Nucleus accumbens (tissue), 56 donors: ENCODE measurements around the gene PLIN5.
"Not testable (repeated sequence)": the region's sequence is repeated elsewhere in the genome, so short reads cannot be mapped to it uniquely, and the experiment has no call there.

Experiments used
- DNase-seq, 56 donors: peaks; one replicate each; lab custom pipeline; 2025; lab: John Stamatoyannopoulos, UW

The PLIN5 gene

GRCh38 chr19:4570402-4570801 is 35.4 kb upstream of the PLIN5 start:
- DNase-seq, result no peak

GRCh38 chr19:4568886-4569285 is 33.9 kb upstream of the PLIN5 start:
- DNase-seq, result no peak

- DNase-seq, result peak in 7 of 56 donors; percentile 3 to 54 (median 16)
Measured at GRCh38 chr19:4567584-4568071, 32.6 kb upstream of the PLIN5 start.

- no peak for DNase-seq
Measured at GRCh38 chr19:4566402-4567051, 31.5 kb upstream of the PLIN5 start.

GRCh38 chr19:4563562-4563961 is 28.5 kb upstream of the PLIN5 start:
- not testable (repeated sequence) for DNase-seq

GRCh38 chr19:4562085-4562484 is 27.1 kb upstream of the PLIN5 start:
- not testable (repeated sequence) for DNase-seq

- DNase-seq, result peak in 5 of 56 donors; percentile 3 to 31 (median 17)
Measured at GRCh38 chr19:4559569-4559968, 24.5 kb upstream of the PLIN5 start, which contains the start of gene SEMA6B. TSS of gene SEMA6B (minus strand) at chr19:4559684. CDS start at chr19:4558457, 1,227 bp downstream.

- DNase-seq, result peak in 4 of 56 donors; percentile 4 to 21 (median 11)
Measured at GRCh38 chr19:4557971-4558941, 23.2 kb upstream of the PLIN5 start.

GRCh38 chr19:4557144-4557970 is 22.3 kb upstream of the PLIN5 start:
- DNase-seq, result no peak

- DNase-seq, result peak in 1 of 56 donors; percentile 42
Measured at GRCh38 chr19:4556597-4557127, 21.6 kb upstream of the PLIN5 start.

GRCh38 chr19:4555657-4556561 is 20.9 kb upstream of the PLIN5 start:
- no peak for DNase-seq

GRCh38 chr19:4554717-4555116 is 19.7 kb upstream of the PLIN5 start:
- DNase-seq, result no peak

- DNase-seq, result no peak
Measured at GRCh38 chr19:4553775-4554174, 18.8 kb upstream of the PLIN5 start.

GRCh38 chr19:4553092-4553695 is 18.2 kb upstream of the PLIN5 start:
- no peak for DNase-seq

GRCh38 chr19:4552525-4552819 is 17.4 kb upstream of the PLIN5 start:
- DNase-seq, result no peak

GRCh38 chr19:4550479-4551050 is 15.5 kb upstream of the PLIN5 start:
- DNase-seq, result no peak

- DNase-seq, result no peak
Measured at GRCh38 chr19:4550018-4550417, 15.0 kb upstream of the PLIN5 start.

- DNase-seq, result no peak
Measured at GRCh38 chr19:4548238-4548584, 13.2 kb upstream of the PLIN5 start.
